ENCODE measurements around the gene DLGAP1.

The DLGAP1 gene

GRCh38 chr18:4450065-4450658 is 4.9 kb downstream of the DLGAP1 start:
- Histone ChIP-seq H2AFZ (ENCODE audit: low read length) (no peak overlapping the region), H4K20me1 (ENCODE audit: insufficient read depth, low read length) (no peaks in the 10 kb centered on the region), H3K79me2 (ENCODE audit: insufficient read depth, low read length) (no peaks in the 10 kb centered on the region), H3K9ac (ENCODE audit: low read length) (no peak overlapping the region), H3K36me3 (ENCODE audit: insufficient read depth, low read length) (no peaks in the 10 kb centered on the region), H3K9me2 (ENCODE audit: low read depth, low read length) (no peaks in the 10 kb centered on the region), H3K27me3 (ENCODE audit: insufficient read depth, low read length) (no peaks in the 10 kb centered on the region), H3F3A (ENCODE audit: insufficient read depth, low read length) (no peaks in the 10 kb centered on the region), H3K4me1 (ENCODE audit: insufficient read depth, low read length, severe bottlenecking) (no peaks in the 10 kb centered on the region), H3K4me3 (ENCODE audit: low read depth, low read length, poor library complexity, severe bottlenecking) (no peak overlapping the region), H3K4me2 (ENCODE audit: low read length) (no peak overlapping the region), H3K9me3 (ENCODE audit: low read length) (no peaks in the 10 kb centered on the region), H3K27ac (ENCODE audit: low read depth, low read length, poor library complexity, severe bottlenecking) (no peak overlapping the region)
- TF ChIP-seq CTCF (IDR thresholded peaks at IDR 0.05; ENCODE audit: low read length): no peak

GRCh38 chr18:4445902-4446301 is 9.2 kb downstream of the DLGAP1 start:
- Histone ChIP-seq H3F3A (ENCODE audit: insufficient read depth, low read length) (no peaks in the 10 kb centered on the region), H3K79me2 (ENCODE audit: insufficient read depth, low read length) (no peaks in the 10 kb centered on the region), H3K27ac (ENCODE audit: low read depth, low read length, poor library complexity, severe bottlenecking) (no peak overlapping the region), H2AFZ (ENCODE audit: low read length) (no peak overlapping the region), H3K4me1 (ENCODE audit: insufficient read depth, low read length, severe bottlenecking) (no peaks in the 10 kb centered on the region), H3K36me3 (ENCODE audit: insufficient read depth, low read length) (no peaks in the 10 kb centered on the region), H3K9me3 (ENCODE audit: low read length) (no peaks in the 10 kb centered on the region), H3K4me3 (ENCODE audit: low read depth, low read length, poor library complexity, severe bottlenecking) (no peak overlapping the region), H4K20me1 (ENCODE audit: insufficient read depth, low read length) (no peaks in the 10 kb centered on the region), H3K9me2 (ENCODE audit: low read depth, low read length) (no peaks in the 10 kb centered on the region), H3K27me3 (ENCODE audit: insufficient read depth, low read length) (no peaks in the 10 kb centered on the region), H3K4me2 (ENCODE audit: low read length) (no peak overlapping the region), H3K9ac (ENCODE audit: low read length) (no peak overlapping the region)
- TF ChIP-seq EZH2 (IDR thresholded peaks at IDR 0.05; ENCODE audit: borderline replicate concordance, low read length) (no peak), CTCF (IDR thresholded peaks at IDR 0.05; ENCODE audit: low read length) (no peak)

GRCh38 chr18:4444306-4444705 is 10.8 kb downstream of the DLGAP1 start:
- Histone ChIP-seq H3K9me3 (ENCODE audit: low read length) (no peaks in the 10 kb centered on the region), H3K36me3 (ENCODE audit: insufficient read depth, low read length) (no peaks in the 10 kb centered on the region), H3K4me3 (ENCODE audit: low read depth, low read length, poor library complexity, severe bottlenecking) (no peak overlapping the region), H3K9me2 (ENCODE audit: low read depth, low read length) (no peaks in the 10 kb centered on the region), H4K20me1 (ENCODE audit: insufficient read depth, low read length) (no peaks in the 10 kb centered on the region), H3K4me2 (ENCODE audit: low read length) (no peak overlapping the region), H3K27me3 (ENCODE audit: insufficient read depth, low read length) (no peaks in the 10 kb centered on the region), H3K79me2 (ENCODE audit: insufficient read depth, low read length) (no peaks in the 10 kb centered on the region), H2AFZ (ENCODE audit: low read length) (no peak overlapping the region), H3K9ac (ENCODE audit: low read length) (no peak overlapping the region), H3K4me1 (ENCODE audit: insufficient read depth, low read length, severe bottlenecking) (no peaks in the 10 kb centered on the region), H3F3A (ENCODE audit: insufficient read depth, low read length) (no peaks in the 10 kb centered on the region), H3K27ac (ENCODE audit: low read depth, low read length, poor library complexity, severe bottlenecking) (no peak overlapping the region)
- TF ChIP-seq EZH2 (IDR thresholded peaks at IDR 0.05; ENCODE audit: borderline replicate concordance, low read length): no peak
- no peak for TF ChIP-seq CTCF (IDR thresholded peaks at IDR 0.05; ENCODE audit: low read length)

Measured in OCI-LY1 (cell line).